Esophagus muscularis mucosa (tissue), 4 donors: ENCODE data around the gene WDR37. TPM values are rescaled to one million over a fixed set of nuclear protein-coding genes. Genes with fewer than 3 reads are reported as not detected.
A peak's percentile ranks its signal among the peaks of the same experiment; 100 is the strongest.

Experiments used
- DNase-seq: peaks from one replicate; pipeline ENCODE4 v3.0.0-alpha.2; 2017; ENCODE audit errors: extremely low spot score
- H3K27ac ChIP-seq, 4 donors: fragments of 200-600 bp; sonication (generic); replicated peaks in 1 of 4; 1 replicate in 3 of 4; 2 replicates in 1 of 4; pipeline ENCODE4 v1.5.1; 2016 to 2019; ENCODE audit warnings: mild to moderate bottlenecking in 1 of 4
- H3K27me3 ChIP-seq, 4 donors: fragments of 200-600 bp; sonication (generic); one replicate each; pipeline versions ENCODE4 v1.5.1 to v1.6.0; 2016 to 2019
- H3K36me3 ChIP-seq, 4 donors: fragments of 200-600 bp; sonication (generic); one replicate each; pipeline ENCODE4 v1.5.1; 2016 to 2019
- H3K4me1 ChIP-seq, 4 donors: fragments of 200-600 bp; sonication (generic); one replicate each; pipeline ENCODE4 v1.5.1; 2016 to 2019
- H3K4me3 ChIP-seq, 4 donors: fragments of 200-600 bp; sonication (generic); 1 replicate in 2 of 4; 2 replicates in 2 of 4; pipeline ENCODE4 v1.5.1; 2016 to 2019; ENCODE audit warnings: mild to moderate bottlenecking in 4 of 4, moderate library complexity in 1 of 4
- H3K9me3 ChIP-seq, 4 donors: fragments of 200-600 bp; sonication (generic); 1 replicate in 3 of 4; 2 replicates in 1 of 4; pipeline ENCODE4 v1.5.1; 2016 to 2019
- CTCF ChIP-seq, 3 experiments: fragments of 200-600 bp in 2 of 3; fragments of 450-650 bp in 1 of 3; sonication (generic) in 2 of 3; IDR thresholded peaks; one replicate each; pipeline ENCODE4 v1.5.1; 2017 to 2019; ENCODE audit warnings: antibody characterized with exemption in 3 of 3, mild to moderate bottlenecking in 2 of 3, moderate library complexity in 1 of 3
- EP300 ChIP-seq: sonication (generic); formaldehyde crosslinking; IDR thresholded peaks from one replicate; pipeline ENCODE4 v1.6.1; 2017; ENCODE audit warnings: antibody characterized with exemption
- POLR2A ChIP-seq: fragments of 450-650 bp; IDR thresholded peaks from one replicate; pipeline ENCODE4 v1.6.1; 2017; ENCODE audit warnings: antibody characterized with exemption, moderate library complexity, mild to moderate bottlenecking, low read depth
- POLR2AphosphoS5 ChIP-seq, 2 donors: sonication (generic); formaldehyde crosslinking; IDR thresholded peaks; one replicate each; pipeline ENCODE4 v1.6.1; 2017; ENCODE audit warnings: antibody characterized with exemption in 2 of 2
- WGBS: methylation state at CpG from one replicate; pipeline ENCODE4 v1.1.5; 2018; 5-methylcytosine and 5-hydroxymethylcytosine counted together
- intact Hi-C: fragments of 100-400 bp; cut with DNase I; formaldehyde crosslinking; loops from one replicate; pipeline ENCODE4 v1.15.1; 2023
- total RNA-seq, 4 donors: library from RNA; depleted of rRNA; stranded (reverse); fragments of >200 nt; gene quantifications; one replicate each; pipeline versions ENCODE4 v1.1.0 to v1.2.1, GENCODE V29; 2016

The WDR37 gene
- total RNA-seq, 4 donors from 2014 or later, result 9.1 to 17.2 (median 13.2) TPM

GRCh38 chr10:1074052-1074747 lies 18.0 kb downstream of the WDR37 start:
- Histone ChIP-seq H3K4me1 (peaks cover 0 to 5% (median 2%) of the 10 kb centered on the region in 4 donors), H3K4me3 (no peak overlapping the region), H3K9me3 (no peaks in the 10 kb centered on the region), H3K27me3 (no peaks in the 10 kb centered on the region), H3K27ac (no peak overlapping the region), H3K36me3 (peaks cover 22 to 58% (median 42%) of the 10 kb centered on the region in 4 donors)
- WGBS, result 93% methylated on average over 23 of the region's 24 CpGs
- DNase-seq, result no peak
- TF ChIP-seq CTCF (IDR thresholded peaks at IDR 0.05) (no peak), EP300 (no peak), POLR2A (no peak), POLR2AphosphoS5 (IDR thresholded peaks at IDR 0.05) (no peak)
- intact Hi-C loops, result no loop called here

- WGBS, result 91% methylated on average over 18 of the region's 18 CpGs
- intact Hi-C loops, result no loop called here
- H3K36me3 ChIP-seq, result peaks cover 28 to 65% (median 49%) of the 10 kb centered on the region in 4 donors
- DNase-seq, result no peak
- H3K4me3 ChIP-seq, result no peak overlapping the region
- H3K27ac ChIP-seq, result no peak overlapping the region
- no peaks in the 10 kb centered on the region for H3K9me3 ChIP-seq
- no peak for TF ChIP-seq EP300
- no peak for TF ChIP-seq POLR2A
- TF ChIP-seq CTCF (IDR thresholded peaks at IDR 0.05), result peak in 1 of 3 experiments; percentile 9
- TF ChIP-seq POLR2AphosphoS5 (IDR thresholded peaks at IDR 0.05), result no peak
- H3K4me1 ChIP-seq, result peaks cover 0 to 3% (median 2%) of the 10 kb centered on the region in 4 donors
- H3K27me3 ChIP-seq, result no peaks in the 10 kb centered on the region
Observed at GRCh38 chr10:1074748-1075308, 18.6 kb downstream of the WDR37 start.

GRCh38 chr10:1078668-1079067 lies 22.5 kb downstream of the WDR37 start:
- H3K9me3 ChIP-seq, result no peaks in the 10 kb centered on the region
- TF ChIP-seq POLR2AphosphoS5 (IDR thresholded peaks at IDR 0.05) (no peak), POLR2A (no peak), EP300 (no peak), CTCF (IDR thresholded peaks at IDR 0.05) (no peak)
- no peaks in the 10 kb centered on the region for H3K4me1 ChIP-seq
- no peak for DNase-seq
- peaks cover 36 to 85% (median 60%) of the 10 kb centered on the region in 4 donors for H3K36me3 ChIP-seq
- no peak overlapping the region for H3K27ac ChIP-seq
- H3K4me3 ChIP-seq, result no peak overlapping the region
- intact Hi-C loops, result no loop called here
- no peaks in the 10 kb centered on the region for H3K27me3 ChIP-seq

GRCh38 chr10:1083581-1083980 lies 27.4 kb downstream of the WDR37 start:
- DNase-seq, result peak; percentile 50
- H3K36me3 ChIP-seq, result peaks cover 73 to 99% (median 86%) of the 10 kb centered on the region in 4 donors
- 94% methylated on average over 17 of the region's 17 CpGs for WGBS
- TF ChIP-seq POLR2A (no peak), EP300 (no peak), CTCF (IDR thresholded peaks at IDR 0.05) (no peak), POLR2AphosphoS5 (IDR thresholded peaks at IDR 0.05) (no peak)
- H3K4me3 ChIP-seq, result no peak overlapping the region
- H3K9me3 ChIP-seq, result no peaks in the 10 kb centered on the region
- H3K27ac ChIP-seq, result no peak overlapping the region
- no peaks in the 10 kb centered on the region for H3K4me1 ChIP-seq
- H3K27me3 ChIP-seq, result no peaks in the 10 kb centered on the region
- intact Hi-C loops, result no loop called here
